ENCODE measurements around the gene CCDC102B. TPM values are rescaled to one million over a fixed set of nuclear protein-coding genes. Genes with fewer than 3 reads are reported as not detected.

CCDC102B gene
- total RNA-seq, 1 experiment from 2014 or later, result 0.92 TPM

DNA sequence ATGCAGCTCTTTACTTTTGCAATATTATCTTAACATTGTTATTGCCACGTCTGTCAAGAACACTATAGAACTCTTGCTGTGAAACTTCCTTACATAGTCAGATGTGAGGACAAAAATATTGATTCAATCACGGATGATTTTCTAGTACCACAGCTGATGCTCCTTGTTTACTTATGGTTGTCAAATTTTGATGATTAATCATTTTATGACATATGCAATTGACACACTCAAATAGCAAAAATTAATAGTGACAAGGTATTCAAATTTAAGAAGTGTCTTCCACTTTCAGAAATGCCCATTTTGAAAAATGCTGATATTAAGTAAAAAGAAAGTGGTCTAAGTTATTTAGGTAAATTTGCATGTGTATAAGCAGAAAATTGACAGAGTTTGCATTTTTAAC is 284.0 kb downstream of the CCDC102B start:
- no TSS peak for BruUV-seq (replicated peaks)
- TF ChIP-seq TCF7L2 (IDR thresholded peaks at IDR 0.05; ENCODE audit: low read depth, low read length) (no peak), SIN3A (IDR thresholded peaks at IDR 0.05; ENCODE audit: borderline replicate concordance, insufficient read depth, low read depth, low read length) (no peak), POLR2AphosphoS5 (IDR thresholded peaks at IDR 0.05; ENCODE audit: low read depth, low read length) (no peak)
- TF ChIP-seq, protein P1, sequence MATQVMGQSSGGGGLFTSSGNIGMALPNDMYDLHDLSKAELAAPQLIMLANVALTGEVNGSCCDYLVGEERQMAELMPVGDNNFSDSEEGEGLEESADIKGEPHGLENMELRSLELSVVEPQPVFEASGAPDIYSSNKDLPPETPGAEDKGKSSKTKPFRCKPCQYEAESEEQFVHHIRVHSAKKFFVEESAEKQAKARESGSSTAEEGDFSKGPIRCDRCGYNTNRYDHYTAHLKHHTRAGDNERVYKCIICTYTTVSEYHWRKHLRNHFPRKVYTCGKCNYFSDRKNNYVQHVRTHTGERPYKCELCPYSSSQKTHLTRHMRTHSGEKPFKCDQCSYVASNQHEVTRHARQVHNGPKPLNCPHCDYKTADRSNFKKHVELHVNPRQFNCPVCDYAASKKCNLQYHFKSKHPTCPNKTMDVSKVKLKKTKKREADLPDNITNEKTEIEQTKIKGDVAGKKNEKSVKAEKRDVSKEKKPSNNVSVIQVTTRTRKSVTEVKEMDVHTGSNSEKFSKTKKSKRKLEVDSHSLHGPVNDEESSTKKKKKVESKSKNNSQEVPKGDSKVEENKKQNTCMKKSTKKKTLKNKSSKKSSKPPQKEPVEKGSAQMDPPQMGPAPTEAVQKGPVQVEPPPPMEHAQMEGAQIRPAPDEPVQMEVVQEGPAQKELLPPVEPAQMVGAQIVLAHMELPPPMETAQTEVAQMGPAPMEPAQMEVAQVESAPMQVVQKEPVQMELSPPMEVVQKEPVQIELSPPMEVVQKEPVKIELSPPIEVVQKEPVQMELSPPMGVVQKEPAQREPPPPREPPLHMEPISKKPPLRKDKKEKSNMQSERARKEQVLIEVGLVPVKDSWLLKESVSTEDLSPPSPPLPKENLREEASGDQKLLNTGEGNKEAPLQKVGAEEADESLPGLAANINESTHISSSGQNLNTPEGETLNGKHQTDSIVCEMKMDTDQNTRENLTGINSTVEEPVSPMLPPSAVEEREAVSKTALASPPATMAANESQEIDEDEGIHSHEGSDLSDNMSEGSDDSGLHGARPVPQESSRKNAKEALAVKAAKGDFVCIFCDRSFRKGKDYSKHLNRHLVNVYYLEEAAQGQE (IDR thresholded peaks at IDR 0.05; ENCODE audit: insufficient read depth in 1 of 2, low read depth in 2 of 2, low read length in 1 of 2), result no peak
- TF ChIP-seq, protein P2, sequence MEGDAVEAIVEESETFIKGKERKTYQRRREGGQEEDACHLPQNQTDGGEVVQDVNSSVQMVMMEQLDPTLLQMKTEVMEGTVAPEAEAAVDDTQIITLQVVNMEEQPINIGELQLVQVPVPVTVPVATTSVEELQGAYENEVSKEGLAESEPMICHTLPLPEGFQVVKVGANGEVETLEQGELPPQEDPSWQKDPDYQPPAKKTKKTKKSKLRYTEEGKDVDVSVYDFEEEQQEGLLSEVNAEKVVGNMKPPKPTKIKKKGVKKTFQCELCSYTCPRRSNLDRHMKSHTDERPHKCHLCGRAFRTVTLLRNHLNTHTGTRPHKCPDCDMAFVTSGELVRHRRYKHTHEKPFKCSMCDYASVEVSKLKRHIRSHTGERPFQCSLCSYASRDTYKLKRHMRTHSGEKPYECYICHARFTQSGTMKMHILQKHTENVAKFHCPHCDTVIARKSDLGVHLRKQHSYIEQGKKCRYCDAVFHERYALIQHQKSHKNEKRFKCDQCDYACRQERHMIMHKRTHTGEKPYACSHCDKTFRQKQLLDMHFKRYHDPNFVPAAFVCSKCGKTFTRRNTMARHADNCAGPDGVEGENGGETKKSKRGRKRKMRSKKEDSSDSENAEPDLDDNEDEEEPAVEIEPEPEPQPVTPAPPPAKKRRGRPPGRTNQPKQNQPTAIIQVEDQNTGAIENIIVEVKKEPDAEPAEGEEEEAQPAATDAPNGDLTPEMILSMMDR (IDR thresholded peaks at IDR 0.05), result no peak
- ATAC-seq, result no peak
- no peaks in the 10 kb centered on the region for H3K36me3 ChIP-seq (ENCODE audit: control insufficient read depth, insufficient read depth, low read length)
- CTCF ChIA-PET, result no interaction called here
- in situ Hi-C loops (cut with HindIII; ENCODE audit: low pct_unique_long_range_greater_than_20kb, low sequenced_read_pairs), result no loop called here
- no peaks in the 10 kb centered on the region for H3K9me3 ChIP-seq (ENCODE audit: control insufficient read depth, insufficient read depth, low read depth, low read length)
- H3K4me1 ChIP-seq (ENCODE audit: control insufficient read depth, insufficient read depth, low read length), result no peaks in the 10 kb centered on the region
- H3K4me3 ChIP-seq (ENCODE audit: low read depth in 2 of 2, low read length in 2 of 2), result no peak overlapping the region
- POLR2A ChIA-PET, result no interaction called here
- intact Hi-C loops (cut with micrococcal nuclease; ENCODE audit: unreplicated experiment), result no loop called here
- H3K27ac ChIP-seq (ENCODE audit: low read length), result no peak overlapping the region
- no peak for DNase-seq (ENCODE audit: low read depth, low spot score)
- no peaks in the 10 kb centered on the region for H3K27me3 ChIP-seq (ENCODE audit: control insufficient read depth, insufficient read depth, low read length)

DNA sequence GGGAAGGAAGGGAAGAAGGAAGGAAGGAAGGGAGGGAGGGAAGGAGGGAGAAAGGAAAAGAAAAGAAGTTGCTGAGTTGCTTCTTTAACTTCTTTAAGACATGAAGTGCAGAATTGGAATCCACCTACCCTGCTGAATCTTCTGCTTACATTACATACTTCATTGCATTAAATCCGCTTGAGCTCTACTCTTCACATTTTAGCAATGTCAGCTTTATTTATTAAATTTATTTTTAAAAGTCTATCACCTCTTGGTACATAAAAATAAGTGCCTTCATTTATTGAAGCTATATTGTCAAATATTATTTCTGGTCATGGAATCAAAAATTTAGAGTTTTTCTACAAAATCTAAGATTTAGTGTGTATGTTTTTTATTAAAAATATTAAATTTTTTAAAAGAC is 284.6 kb downstream of the CCDC102B start:
- POLR2A ChIA-PET, result no interaction called here
- Histone ChIP-seq H3K27me3 (ENCODE audit: control insufficient read depth, insufficient read depth, low read length) (no peaks in the 10 kb centered on the region), H3K4me3 (ENCODE audit: low read depth in 2 of 2, low read length in 2 of 2) (no peak overlapping the region), H3K4me1 (ENCODE audit: control insufficient read depth, insufficient read depth, low read length) (no peaks in the 10 kb centered on the region), H3K36me3 (ENCODE audit: control insufficient read depth, insufficient read depth, low read length) (no peaks in the 10 kb centered on the region), H3K9me3 (ENCODE audit: control insufficient read depth, insufficient read depth, low read depth, low read length) (no peaks in the 10 kb centered on the region), H3K27ac (ENCODE audit: low read length) (no peak overlapping the region)
- no peak for DNase-seq (ENCODE audit: low read depth, low spot score)
- no TSS peak for BruUV-seq (replicated peaks)
- TF ChIP-seq SIN3A (IDR thresholded peaks at IDR 0.05; ENCODE audit: borderline replicate concordance, insufficient read depth, low read depth, low read length) (no peak), TCF7L2 (IDR thresholded peaks at IDR 0.05; ENCODE audit: low read depth, low read length) (no peak), POLR2AphosphoS5 (IDR thresholded peaks at IDR 0.05; ENCODE audit: low read depth, low read length) (no peak)
- TF ChIP-seq, protein P2 (IDR thresholded peaks at IDR 0.05), result no peak
- TF ChIP-seq, protein P1 (IDR thresholded peaks at IDR 0.05; ENCODE audit: insufficient read depth in 1 of 2, low read depth in 2 of 2, low read length in 1 of 2), result no peak
- intact Hi-C loops (cut with micrococcal nuclease; ENCODE audit: unreplicated experiment) (no loop called here), in situ Hi-C loops (cut with HindIII; ENCODE audit: low pct_unique_long_range_greater_than_20kb, low sequenced_read_pairs) (no loop called here)
- CTCF ChIA-PET, result no interaction called here
- no peak for ATAC-seq

Measured in Panc1 (cell line).